ENCODE measurements around the gene EMD.

DNA sequence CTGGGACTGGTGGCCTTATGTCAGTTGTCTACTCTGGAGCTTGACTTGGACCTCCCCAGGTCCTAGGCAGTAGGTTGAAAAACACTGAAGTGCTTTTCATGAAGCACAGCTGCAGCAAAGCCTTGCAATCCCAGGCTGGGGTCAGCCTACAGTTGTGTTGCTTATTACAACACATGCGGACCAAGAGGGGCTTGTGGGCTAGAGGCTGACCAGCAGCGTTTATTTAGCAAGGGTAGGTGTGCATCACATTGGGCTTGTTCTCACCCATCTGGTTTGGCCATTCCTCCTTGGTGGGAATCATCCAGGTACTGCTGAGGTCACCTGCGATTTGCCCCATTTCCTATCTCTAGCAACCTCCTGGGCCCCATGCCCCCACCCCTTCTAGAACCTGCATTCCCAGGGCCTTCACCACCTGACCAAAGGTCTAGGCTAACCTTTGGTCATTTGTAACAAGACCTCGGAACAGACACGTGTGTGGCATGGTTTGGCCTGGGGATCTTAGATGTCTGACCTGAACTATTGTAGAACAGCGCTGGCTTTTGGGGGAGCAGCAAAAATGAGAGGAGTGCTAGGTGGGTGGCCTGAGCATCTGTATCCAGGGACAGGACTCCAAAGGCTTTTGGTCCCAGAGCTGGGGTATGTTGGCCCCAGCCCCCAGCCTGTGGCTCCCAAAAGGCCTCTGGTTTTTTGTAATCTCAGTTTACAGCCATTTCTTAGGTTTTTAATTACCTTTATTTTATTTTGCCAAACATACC, 22.1 kb downstream of the EMD start:
- TF ChIP-seq, protein P1, sequence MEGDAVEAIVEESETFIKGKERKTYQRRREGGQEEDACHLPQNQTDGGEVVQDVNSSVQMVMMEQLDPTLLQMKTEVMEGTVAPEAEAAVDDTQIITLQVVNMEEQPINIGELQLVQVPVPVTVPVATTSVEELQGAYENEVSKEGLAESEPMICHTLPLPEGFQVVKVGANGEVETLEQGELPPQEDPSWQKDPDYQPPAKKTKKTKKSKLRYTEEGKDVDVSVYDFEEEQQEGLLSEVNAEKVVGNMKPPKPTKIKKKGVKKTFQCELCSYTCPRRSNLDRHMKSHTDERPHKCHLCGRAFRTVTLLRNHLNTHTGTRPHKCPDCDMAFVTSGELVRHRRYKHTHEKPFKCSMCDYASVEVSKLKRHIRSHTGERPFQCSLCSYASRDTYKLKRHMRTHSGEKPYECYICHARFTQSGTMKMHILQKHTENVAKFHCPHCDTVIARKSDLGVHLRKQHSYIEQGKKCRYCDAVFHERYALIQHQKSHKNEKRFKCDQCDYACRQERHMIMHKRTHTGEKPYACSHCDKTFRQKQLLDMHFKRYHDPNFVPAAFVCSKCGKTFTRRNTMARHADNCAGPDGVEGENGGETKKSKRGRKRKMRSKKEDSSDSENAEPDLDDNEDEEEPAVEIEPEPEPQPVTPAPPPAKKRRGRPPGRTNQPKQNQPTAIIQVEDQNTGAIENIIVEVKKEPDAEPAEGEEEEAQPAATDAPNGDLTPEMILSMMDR (IDR thresholded peaks at IDR 0.05): no peak
- no peak for TF ChIP-seq ZFX (IDR thresholded peaks at IDR 0.05; ENCODE audit: borderline replicate concordance)
